Caco-2 (cell line): ENCODE measurements around the gene TSPAN32. TPM values are rescaled to one million over a fixed set of nuclear protein-coding genes. Genes with fewer than 3 reads are reported as not detected.

Experiments used
- BruUV-seq: library from RNA; stranded (reverse); fragments of 400-500 nt; replicated peaks from 2 replicates; lab custom pipeline; 2021; lab: Mats Ljungman, UMichigan
- CTCF ChIA-PET: fragments of 300-600 bp; sonication (Branson Sonifier 250); formaldehyde crosslinking; loops from one replicate; lab custom pipeline; 2022; ENCODE audit warnings: antibody characterized with exemption; lab: Charles Lee
- POLR2A ChIA-PET: fragments of 300-600 bp; sonication (Branson Sonifier 250); formaldehyde crosslinking; loops from one replicate; lab custom pipeline; 2022; ENCODE audit warnings: antibody characterized with exemption; lab: Charles Lee
- DNase-seq, 2 experiments: peaks; one replicate each; pipeline versions ENCODE4 v3.0.0 to v3.0.0-alpha.2; 2020 to 2022
- H3K27me3 ChIP-seq: replicated peaks from 2 replicates; pipeline ENCODE4 v1.6.0; 2011; ENCODE audit warnings: low read length; ENCODE audit not compliant: control insufficient read depth, insufficient read depth
- H3K36me3 ChIP-seq: 2 replicates; pipeline ENCODE4 v1.5.1; 2011; ENCODE audit warnings: low read length; ENCODE audit not compliant: control insufficient read depth, insufficient read depth
- H3K4me1 ChIP-seq: fragments of 250-450 bp; sonication (Bioruptor Pico); 2 replicates; pipeline ENCODE4 v1.5.1; 2020; ENCODE audit warnings: mild to moderate bottlenecking
- H3K4me3 ChIP-seq: 2 replicates; pipeline ENCODE4 v1.5.1; 2011; ENCODE audit warnings: low read depth, mild to moderate bottlenecking, control low read depth, low read length
- H3K9me3 ChIP-seq: fragments of 250-450 bp; sonication (Bioruptor Pico); 2 replicates; pipeline ENCODE4 v1.5.1; 2020; ENCODE audit warnings: mild to moderate bottlenecking, moderate library complexity
- H3K27ac Mint-ChIP-seq: one replicate; pipeline ENCODE4 v1.8.0; 2022; ENCODE audit warnings: mixed read lengths; ENCODE audit not compliant: unreplicated experiment
- H3K27me3 Mint-ChIP-seq: one replicate; pipeline ENCODE4 v1.8.0; 2022; ENCODE audit warnings: mixed read lengths; ENCODE audit not compliant: insufficient read depth, unreplicated experiment
- H3K36me3 Mint-ChIP-seq: one replicate; pipeline ENCODE4 v1.8.0; 2022; ENCODE audit warnings: mild to moderate bottlenecking, mixed read lengths; ENCODE audit not compliant: insufficient read depth, unreplicated experiment
- H3K4me1 Mint-ChIP-seq: one replicate; pipeline ENCODE4 v1.8.0; 2022; ENCODE audit warnings: low read depth, mixed read lengths; ENCODE audit not compliant: unreplicated experiment
- H3K4me3 Mint-ChIP-seq: one replicate; pipeline ENCODE4 v1.8.0; 2022; ENCODE audit warnings: mild to moderate bottlenecking, moderate library complexity, mixed read lengths; ENCODE audit not compliant: unreplicated experiment
- H3K9me3 Mint-ChIP-seq: one replicate; pipeline ENCODE4 v1.8.0; 2022; ENCODE audit warnings: mixed read lengths; ENCODE audit not compliant: unreplicated experiment
- intact Hi-C: fragments of 100-400 bp; cut with micrococcal nuclease; formaldehyde crosslinking; loops from one replicate; pipeline ENCODE4 v1.10.0; 2022; ENCODE audit not compliant: unreplicated experiment
- total RNA-seq: library from RNA; stranded (reverse); gene quantifications from 2 replicates; pipeline ENCODE4 v1.2.3, GENCODE V29; 2022
- TF ChIP-seq, protein P1 (sequence below), 2 experiments: fragments of 200-600 bp in 1 of 2; IDR thresholded peaks; 1 replicate in 1 of 2; 2 replicates in 1 of 2; pipeline versions ENCODE4 v1.5.1 to v1.8.0; 2011 to 2022; ENCODE audit warnings: antibody characterized with exemption in 1 of 2, control low read depth in 1 of 2, inconsistent platforms in 1 of 2, low read depth in 1 of 2, low read length in 1 of 2, mild to moderate bottlenecking in 1 of 2, moderate library complexity in 1 of 2; ENCODE audit not compliant: insufficient read depth in 1 of 2, severe bottlenecking in 1 of 2, unreplicated experiment in 1 of 2

Gene TSPAN32
- total RNA-seq, 1 experiment from 2014 or later = 1.2 TPM

- TF ChIP-seq, protein P1, sequence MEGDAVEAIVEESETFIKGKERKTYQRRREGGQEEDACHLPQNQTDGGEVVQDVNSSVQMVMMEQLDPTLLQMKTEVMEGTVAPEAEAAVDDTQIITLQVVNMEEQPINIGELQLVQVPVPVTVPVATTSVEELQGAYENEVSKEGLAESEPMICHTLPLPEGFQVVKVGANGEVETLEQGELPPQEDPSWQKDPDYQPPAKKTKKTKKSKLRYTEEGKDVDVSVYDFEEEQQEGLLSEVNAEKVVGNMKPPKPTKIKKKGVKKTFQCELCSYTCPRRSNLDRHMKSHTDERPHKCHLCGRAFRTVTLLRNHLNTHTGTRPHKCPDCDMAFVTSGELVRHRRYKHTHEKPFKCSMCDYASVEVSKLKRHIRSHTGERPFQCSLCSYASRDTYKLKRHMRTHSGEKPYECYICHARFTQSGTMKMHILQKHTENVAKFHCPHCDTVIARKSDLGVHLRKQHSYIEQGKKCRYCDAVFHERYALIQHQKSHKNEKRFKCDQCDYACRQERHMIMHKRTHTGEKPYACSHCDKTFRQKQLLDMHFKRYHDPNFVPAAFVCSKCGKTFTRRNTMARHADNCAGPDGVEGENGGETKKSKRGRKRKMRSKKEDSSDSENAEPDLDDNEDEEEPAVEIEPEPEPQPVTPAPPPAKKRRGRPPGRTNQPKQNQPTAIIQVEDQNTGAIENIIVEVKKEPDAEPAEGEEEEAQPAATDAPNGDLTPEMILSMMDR (IDR thresholded peaks at IDR 0.05; ENCODE audit: insufficient read depth in 1 of 2, low read depth in 1 of 2, low read length in 1 of 2, severe bottlenecking in 1 of 2, unreplicated experiment in 1 of 2) = no peak
- Mint-ChIP-seq H3K27me3 (no peaks in the 10 kb centered on the region), H3K36me3 (no peaks in the 10 kb centered on the region), H3K9me3 (no peaks in the 10 kb centered on the region), H3K27ac (no peak overlapping the region), H3K4me3 (no peak overlapping the region), H3K4me1 (no peaks in the 10 kb centered on the region)
- no TSS peak for BruUV-seq
- Histone ChIP-seq H3K36me3 (no peaks in the 10 kb centered on the region), H3K4me1 (no peaks in the 10 kb centered on the region), H3K4me3 (no peak overlapping the region), H3K9me3 (no peaks in the 10 kb centered on the region; the same call in none of the 2 replicates), H3K27me3 (no peaks in the 10 kb centered on the region)
- POLR2A ChIA-PET = no interaction called here
- intact Hi-C loops = no loop called here
- CTCF ChIA-PET = no interaction called here
- DNase-seq = no peak
Measured at GRCh38 chr11:2320568-2321310, 18.9 kb downstream of the TSPAN32 start.

DNA sequence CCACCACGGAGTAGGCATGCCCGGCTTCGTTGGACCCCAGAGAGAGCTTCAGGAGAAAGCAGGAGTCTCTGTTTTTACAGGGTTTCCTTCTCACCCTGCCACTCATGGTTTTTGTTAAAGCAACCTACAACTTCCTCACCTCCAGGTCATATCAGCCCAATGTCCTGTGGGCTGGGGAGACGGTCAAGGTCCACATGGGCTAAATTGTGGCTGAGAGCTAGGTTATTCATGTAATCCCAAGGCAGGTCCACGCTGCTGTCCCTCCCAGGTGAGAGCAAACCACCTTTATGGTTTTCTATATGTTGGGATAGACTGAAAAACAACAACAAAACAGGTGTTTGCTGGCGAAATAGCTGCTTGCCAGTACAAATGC is 19.5 kb downstream of the TSPAN32 start:
- Mint-ChIP-seq H3K36me3 (no peaks in the 10 kb centered on the region), H3K9me3 (no peaks in the 10 kb centered on the region), H3K27me3 (no peaks in the 10 kb centered on the region), H3K4me1 (no peaks in the 10 kb centered on the region), H3K27ac (no peak overlapping the region), H3K4me3 (no peak overlapping the region)
- ChIA-PET CTCF (no interaction called here), POLR2A (interaction anchor here (0.7 kb wide), 1 partner anchor 57 kb away, joined by 6 read pairs; no protein-coding TSS in a partner anchor)
- Histone ChIP-seq H3K4me3 (no peak overlapping the region), H3K9me3 (no peaks in the 10 kb centered on the region; the same call in none of the 2 replicates), H3K27me3 (no peaks in the 10 kb centered on the region), H3K4me1 (no peaks in the 10 kb centered on the region), H3K36me3 (no peaks in the 10 kb centered on the region)
- no TSS peak for BruUV-seq
- TF ChIP-seq, protein P1 (IDR thresholded peaks at IDR 0.05; ENCODE audit: insufficient read depth in 1 of 2, low read depth in 1 of 2, low read length in 1 of 2, severe bottlenecking in 1 of 2, unreplicated experiment in 1 of 2) = no peak
- intact Hi-C loops = no loop called here
- no peak for DNase-seq

- ChIA-PET POLR2A (no interaction called here), CTCF (interaction anchor here (0.6 kb wide), 1 partner anchor 174 kb away, joined by 3 read pairs; no protein-coding TSS in a partner anchor)
- no peaks in the 10 kb centered on the region for H3K27me3 Mint-ChIP-seq
- Histone ChIP-seq H3K9me3 (no peaks in the 10 kb centered on the region; the same call in none of the 2 replicates), H3K4me1 (no peaks in the 10 kb centered on the region), H3K36me3 (no peaks in the 10 kb centered on the region), H3K27me3 (no peaks in the 10 kb centered on the region), H3K4me3 (no peak overlapping the region)
- DNase-seq = no peak
- H3K4me1 Mint-ChIP-seq = no peaks in the 10 kb centered on the region
- H3K36me3 Mint-ChIP-seq = no peaks in the 10 kb centered on the region
- TF ChIP-seq, protein P1 (IDR thresholded peaks at IDR 0.05; ENCODE audit: insufficient read depth in 1 of 2, low read depth in 1 of 2, low read length in 1 of 2, severe bottlenecking in 1 of 2, unreplicated experiment in 1 of 2) = no peak
- intact Hi-C loops = no loop called here
- no peak overlapping the region for H3K4me3 Mint-ChIP-seq
- no peak overlapping the region for H3K27ac Mint-ChIP-seq
- no TSS peak for BruUV-seq
- no peaks in the 10 kb centered on the region for H3K9me3 Mint-ChIP-seq
Measured at GRCh38 chr11:2325123-2325522, 23.3 kb downstream of the TSPAN32 start.
